Inflammatory macrophage treated with lipopolysaccharide for 4 hours (primary cell): Measurements from ENCODE around the gene SETD1A.

Experiments
- DNase-seq: peaks from one replicate; pipeline ENCODE4 v3.0.0-alpha.2; 2020

The SETD1A gene

DNA sequence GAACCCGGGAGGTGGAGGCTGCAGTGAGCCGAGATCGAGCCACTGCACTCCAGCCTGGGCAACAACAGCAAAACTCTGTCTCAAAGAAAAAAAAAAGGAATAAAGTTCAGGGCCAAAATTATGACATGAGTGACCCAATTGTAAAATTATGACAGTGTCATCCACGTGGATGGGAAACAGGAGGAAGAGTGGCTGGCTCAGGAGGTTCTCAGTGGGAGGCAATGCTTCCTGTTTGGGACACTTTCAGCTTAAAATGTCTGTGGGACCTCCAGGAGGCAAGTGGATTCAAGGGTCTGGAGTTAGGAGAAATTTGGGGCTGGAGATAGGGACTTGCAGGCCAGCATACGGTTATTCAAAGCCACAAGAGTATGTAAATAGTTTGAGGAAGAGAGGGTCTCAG, 67.8 kb downstream of the SETD1A start:
- peak; percentile 92 for DNase-seq

DNA sequence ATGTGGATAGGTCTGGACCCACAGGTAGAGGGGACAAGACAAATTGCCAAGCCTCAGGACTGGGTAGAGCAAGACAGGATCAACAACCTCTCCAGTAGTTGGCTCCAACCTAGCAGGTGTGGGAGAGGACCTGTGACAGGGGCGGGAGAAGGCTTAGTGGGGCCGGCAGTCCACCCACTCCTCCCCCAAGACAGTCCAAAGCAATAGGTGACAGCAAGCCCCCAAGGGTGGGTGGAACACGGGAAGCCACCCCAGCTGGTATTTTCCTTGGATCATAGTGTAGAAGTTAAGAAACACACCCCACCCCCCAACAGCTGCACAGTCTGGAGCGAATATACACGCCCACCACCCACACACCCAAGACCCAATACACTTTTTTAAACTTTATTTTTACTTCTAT, 71.7 kb downstream of the SETD1A start:
- DNase-seq, result no peak

- no peak for DNase-seq
These were observed 73.7 kb downstream of the SETD1A start for GRCh38 chr16:31031276-31031675.

DNA sequence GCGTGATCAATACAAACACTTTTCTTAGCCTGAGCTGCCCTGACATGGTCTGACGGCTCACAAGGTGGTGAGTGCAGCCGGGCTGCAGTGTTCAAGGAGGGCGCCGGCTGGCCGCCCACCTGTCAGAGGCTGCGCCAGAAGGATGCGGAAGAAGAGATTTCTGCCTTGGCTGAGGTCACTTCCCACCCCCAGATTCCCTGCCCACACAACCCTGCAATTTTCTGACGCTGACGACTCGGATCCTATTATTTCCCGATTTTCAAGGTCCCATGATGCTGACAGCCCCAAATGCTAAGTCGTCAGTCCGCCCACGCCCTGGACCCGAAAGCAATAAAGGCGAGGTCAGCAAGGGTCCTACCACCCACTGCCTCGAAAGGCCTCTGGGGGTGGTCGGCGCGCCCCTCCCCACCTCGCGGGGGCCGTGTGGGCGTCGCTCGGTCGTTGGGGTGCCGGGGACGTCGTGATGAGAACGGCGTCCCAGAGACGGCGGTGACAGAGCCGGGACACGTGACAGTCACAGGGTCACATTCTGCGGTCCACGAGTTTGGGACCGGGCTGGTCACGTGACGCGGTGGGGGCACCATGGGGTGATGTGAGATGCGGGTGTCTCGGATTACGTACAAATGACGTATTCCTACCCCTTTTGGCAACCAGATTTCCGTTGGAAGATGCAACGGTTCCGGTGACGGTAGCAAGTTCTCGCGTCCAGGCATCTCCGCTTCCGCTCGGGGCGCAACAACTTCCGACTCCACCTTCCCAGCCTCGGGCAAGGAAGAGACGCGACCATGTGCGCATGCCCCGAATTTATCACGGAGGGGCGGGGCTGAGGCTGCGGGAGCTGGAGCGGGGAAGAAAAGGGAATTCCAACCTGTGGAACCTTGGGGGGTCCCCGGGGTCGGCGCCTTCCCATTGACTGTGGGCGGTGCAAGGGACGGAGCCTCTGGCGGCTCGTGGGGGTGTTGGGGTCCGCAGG, 75.5 kb downstream of the SETD1A start, which contains the start of gene STX4:
STX4 (plus strand) TSS at position 823 of the 973 bp plus-strand sequence. CDS start 248 bp downstream, outside the sequence.
- peak; percentile 100 for DNase-seq

- peak; percentile 87 for DNase-seq
These were observed 76.3 kb downstream of the SETD1A start for GRCh38 chr16:31033709-31034492.
